HFFc6 (cell line): Measurements from ENCODE around the gene OLA1. TPM values are rescaled to one million over a fixed set of nuclear protein-coding genes. Genes with fewer than 3 reads are reported as not detected.

Experiments
- DNase-seq: peaks from one replicate; pipeline ENCODE4 v3.0.0-alpha.2; 2018
- H3K27ac Mint-ChIP-seq: 2 replicates; pipeline ENCODE4 v1.8.0; 2020; ENCODE audit warnings: mild to moderate bottlenecking, mixed read lengths
- H3K27me3 Mint-ChIP-seq: 2 replicates; pipeline ENCODE4 v1.8.0; 2021; ENCODE audit warnings: mild to moderate bottlenecking, moderate library complexity, mixed read lengths; ENCODE audit not compliant: insufficient read depth
- H3K36me3 Mint-ChIP-seq: 2 replicates; pipeline ENCODE4 v1.8.0; 2021; ENCODE audit warnings: low read depth, mixed read lengths
- H3K4me1 Mint-ChIP-seq: 2 replicates; pipeline ENCODE4 v1.8.0; 2020; ENCODE audit warnings: low read depth, mixed read lengths
- H3K4me3 Mint-ChIP-seq: 2 replicates; pipeline ENCODE4 v1.8.0; 2020; ENCODE audit warnings: mild to moderate bottlenecking, moderate library complexity, mixed read lengths
- H3K9me3 Mint-ChIP-seq: 2 replicates; pipeline ENCODE4 v1.8.0; 2020; ENCODE audit warnings: mild to moderate bottlenecking, mixed read lengths
- total RNA-seq, 6 experiments: library from RNA; stranded (reverse); fragmentation: NEBNext Ultra II Directional; extraction: Animal tissue kit (Norgen Biotek cat#: 25700); gene quantifications; 2 replicates in 1 of 6; 3 replicates in 5 of 6; pipeline ENCODE4 v1.2.3, GENCODE V29; 2021
- TF ChIP-seq, protein P1 (sequence below): fragments of 200-600 bp; sonication (generic); IDR thresholded peaks from 2 replicates; pipeline ENCODE4 v1.5.0; 2021; ENCODE audit warnings: antibody characterized with exemption, mild to moderate bottlenecking

OLA1 gene
- total RNA-seq, 6 experiments from 2014 or later = 105 to 123 (median 106) TPM

DNA sequence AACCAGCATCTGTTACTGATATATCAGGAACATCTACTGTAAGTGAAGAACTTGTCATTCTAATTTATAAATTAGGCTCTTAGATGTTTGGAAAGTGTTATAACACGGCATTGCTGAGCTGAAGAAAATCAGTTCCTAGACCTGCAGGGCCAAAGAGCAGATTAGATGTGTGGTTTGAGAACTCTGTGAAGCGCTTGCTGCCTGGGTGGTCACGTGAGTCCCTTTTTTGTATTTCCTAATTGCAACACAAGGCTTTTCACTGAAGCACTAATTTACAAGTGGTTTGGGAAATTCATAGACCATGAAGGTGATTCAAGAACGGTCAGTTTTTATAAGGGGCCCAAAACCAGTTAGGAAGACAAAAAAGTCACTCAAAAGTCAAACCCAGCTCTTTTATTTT is 176.3 kb downstream of the OLA1 start:
- Mint-ChIP-seq H3K4me3 (no peak overlapping the region), H3K4me1 (no peaks in the 10 kb centered on the region), H3K27me3 (no peaks in the 10 kb centered on the region; the same call in 1 of the 2 replicates), H3K9me3 (no peaks in the 10 kb centered on the region), H3K36me3 (peaks cover 14% of the 10 kb centered on the region), H3K27ac (no peak overlapping the region)
- TF ChIP-seq, protein P1, sequence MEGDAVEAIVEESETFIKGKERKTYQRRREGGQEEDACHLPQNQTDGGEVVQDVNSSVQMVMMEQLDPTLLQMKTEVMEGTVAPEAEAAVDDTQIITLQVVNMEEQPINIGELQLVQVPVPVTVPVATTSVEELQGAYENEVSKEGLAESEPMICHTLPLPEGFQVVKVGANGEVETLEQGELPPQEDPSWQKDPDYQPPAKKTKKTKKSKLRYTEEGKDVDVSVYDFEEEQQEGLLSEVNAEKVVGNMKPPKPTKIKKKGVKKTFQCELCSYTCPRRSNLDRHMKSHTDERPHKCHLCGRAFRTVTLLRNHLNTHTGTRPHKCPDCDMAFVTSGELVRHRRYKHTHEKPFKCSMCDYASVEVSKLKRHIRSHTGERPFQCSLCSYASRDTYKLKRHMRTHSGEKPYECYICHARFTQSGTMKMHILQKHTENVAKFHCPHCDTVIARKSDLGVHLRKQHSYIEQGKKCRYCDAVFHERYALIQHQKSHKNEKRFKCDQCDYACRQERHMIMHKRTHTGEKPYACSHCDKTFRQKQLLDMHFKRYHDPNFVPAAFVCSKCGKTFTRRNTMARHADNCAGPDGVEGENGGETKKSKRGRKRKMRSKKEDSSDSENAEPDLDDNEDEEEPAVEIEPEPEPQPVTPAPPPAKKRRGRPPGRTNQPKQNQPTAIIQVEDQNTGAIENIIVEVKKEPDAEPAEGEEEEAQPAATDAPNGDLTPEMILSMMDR = no peak
- no peak for DNase-seq

- peaks cover 14% of the 10 kb centered on the region for H3K36me3 Mint-ChIP-seq
- TF ChIP-seq, protein P1 = no peak
- H3K27ac Mint-ChIP-seq = no peak overlapping the region
- H3K4me3 Mint-ChIP-seq = no peak overlapping the region
- peaks cover 4% of the 10 kb centered on the region; the same call in 1 of the 2 replicates for H3K27me3 Mint-ChIP-seq
- H3K4me1 Mint-ChIP-seq = no peaks in the 10 kb centered on the region
- H3K9me3 Mint-ChIP-seq = no peaks in the 10 kb centered on the region; the same call in 1 of the 2 replicates
- DNase-seq = no peak
Observed at GRCh38 chr2:174071321-174071720, 177.0 kb downstream of the OLA1 start.

- H3K27ac Mint-ChIP-seq = no peak overlapping the region
- H3K9me3 Mint-ChIP-seq = no peaks in the 10 kb centered on the region; the same call in 1 of the 2 replicates
Observed at GRCh38 chr2:174070281-174070680, 178.1 kb downstream of the OLA1 start.

DNA sequence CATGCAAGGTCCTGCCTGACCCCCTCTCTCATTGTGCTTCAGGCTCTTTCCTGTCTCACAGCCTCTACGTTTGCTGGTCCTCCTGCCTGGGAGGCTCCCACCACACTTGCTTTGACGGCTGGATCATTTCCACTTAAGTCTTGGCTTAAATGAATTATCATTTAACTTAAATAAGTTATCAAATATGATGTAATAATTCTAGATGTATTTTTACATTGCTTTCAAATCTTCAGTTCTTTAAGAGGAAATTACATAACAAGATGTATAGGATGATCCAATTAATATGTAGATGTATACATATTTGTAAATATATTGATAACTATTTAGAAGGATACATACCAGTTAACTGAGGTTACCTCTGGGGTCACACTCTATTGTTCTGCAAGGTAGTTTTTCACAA is 180.5 kb downstream of the OLA1 start:
- Mint-ChIP-seq H3K36me3 (no peaks in the 10 kb centered on the region; the same call in 1 of the 2 replicates), H3K27ac (no peak overlapping the region), H3K4me1 (no peaks in the 10 kb centered on the region), H3K27me3 (peaks cover 11% of the 10 kb centered on the region), H3K4me3 (no peak overlapping the region), H3K9me3 (no peaks in the 10 kb centered on the region; the same call in 1 of the 2 replicates)
- TF ChIP-seq, protein P1 = no peak
- DNase-seq = no peak

More at GRCh38 chr2:174070281-174070680, 178.1 kb downstream of the OLA1 start:
- Mint-ChIP-seq H3K4me1 (no peaks in the 10 kb centered on the region), H3K27me3 (peaks cover 7% of the 10 kb centered on the region), H3K36me3 (peaks cover 14% of the 10 kb centered on the region), H3K4me3 (no peak overlapping the region)
- no peak for DNase-seq
- TF ChIP-seq, protein P1 = no peak

- Mint-ChIP-seq H3K9me3 (no peaks in the 10 kb centered on the region; the same call in 1 of the 2 replicates), H3K4me3 (no peak overlapping the region), H3K4me1 (no peaks in the 10 kb centered on the region), H3K27me3 (peaks cover 11% of the 10 kb centered on the region), H3K27ac (no peak overlapping the region), H3K36me3 (no peaks in the 10 kb centered on the region)
- no peak for DNase-seq
- TF ChIP-seq, protein P1 = no peak
Observed at GRCh38 chr2:174066871-174067270, 181.5 kb downstream of the OLA1 start.
